ENCODE results near the gene STOX2.

DNA sequence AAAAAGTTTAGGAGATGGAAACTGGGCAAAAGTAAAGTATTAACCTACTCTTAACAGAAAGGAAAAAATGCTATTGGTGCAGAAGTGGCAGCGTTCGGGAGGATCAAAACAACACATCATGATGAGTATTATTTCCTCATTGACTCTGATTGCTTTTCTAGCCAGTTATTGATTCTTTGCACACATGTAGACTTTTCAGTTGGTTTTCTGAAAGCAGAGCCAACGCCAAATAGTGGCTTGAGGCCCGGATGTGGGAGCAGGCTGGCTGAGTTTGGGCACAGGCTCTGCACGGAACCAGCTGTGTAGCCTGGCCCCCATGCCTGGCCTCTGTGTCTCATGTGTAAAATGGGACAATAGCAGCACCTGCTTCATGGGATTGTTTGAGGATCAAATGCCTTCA is 21.8 kb downstream of the STOX2 start:
- TF ChIP-seq, protein P1, sequence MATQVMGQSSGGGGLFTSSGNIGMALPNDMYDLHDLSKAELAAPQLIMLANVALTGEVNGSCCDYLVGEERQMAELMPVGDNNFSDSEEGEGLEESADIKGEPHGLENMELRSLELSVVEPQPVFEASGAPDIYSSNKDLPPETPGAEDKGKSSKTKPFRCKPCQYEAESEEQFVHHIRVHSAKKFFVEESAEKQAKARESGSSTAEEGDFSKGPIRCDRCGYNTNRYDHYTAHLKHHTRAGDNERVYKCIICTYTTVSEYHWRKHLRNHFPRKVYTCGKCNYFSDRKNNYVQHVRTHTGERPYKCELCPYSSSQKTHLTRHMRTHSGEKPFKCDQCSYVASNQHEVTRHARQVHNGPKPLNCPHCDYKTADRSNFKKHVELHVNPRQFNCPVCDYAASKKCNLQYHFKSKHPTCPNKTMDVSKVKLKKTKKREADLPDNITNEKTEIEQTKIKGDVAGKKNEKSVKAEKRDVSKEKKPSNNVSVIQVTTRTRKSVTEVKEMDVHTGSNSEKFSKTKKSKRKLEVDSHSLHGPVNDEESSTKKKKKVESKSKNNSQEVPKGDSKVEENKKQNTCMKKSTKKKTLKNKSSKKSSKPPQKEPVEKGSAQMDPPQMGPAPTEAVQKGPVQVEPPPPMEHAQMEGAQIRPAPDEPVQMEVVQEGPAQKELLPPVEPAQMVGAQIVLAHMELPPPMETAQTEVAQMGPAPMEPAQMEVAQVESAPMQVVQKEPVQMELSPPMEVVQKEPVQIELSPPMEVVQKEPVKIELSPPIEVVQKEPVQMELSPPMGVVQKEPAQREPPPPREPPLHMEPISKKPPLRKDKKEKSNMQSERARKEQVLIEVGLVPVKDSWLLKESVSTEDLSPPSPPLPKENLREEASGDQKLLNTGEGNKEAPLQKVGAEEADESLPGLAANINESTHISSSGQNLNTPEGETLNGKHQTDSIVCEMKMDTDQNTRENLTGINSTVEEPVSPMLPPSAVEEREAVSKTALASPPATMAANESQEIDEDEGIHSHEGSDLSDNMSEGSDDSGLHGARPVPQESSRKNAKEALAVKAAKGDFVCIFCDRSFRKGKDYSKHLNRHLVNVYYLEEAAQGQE (IDR thresholded peaks at IDR 0.05; ENCODE audit: insufficient read depth in 1 of 2, low read depth in 2 of 2, low read length in 2 of 2), result no peak
- TF ChIP-seq POLR2AphosphoS5 (IDR thresholded peaks at IDR 0.05; ENCODE audit: low read depth, low read length), result no peak
- TF ChIP-seq TAF1 (IDR thresholded peaks at IDR 0.05; ENCODE audit: borderline replicate concordance, insufficient read depth, low read length), result no peak
- no peak for TF ChIP-seq FOXP2 (optimal IDR thresholded peaks at IDR 0.05; ENCODE audit: borderline replicate concordance, extremely low read depth, extremely low read length, insufficient read depth)
